ENCODE measurements around the gene GBP3. TPM values are rescaled to one million over a fixed set of nuclear protein-coding genes. Genes with fewer than 3 reads are reported as not detected.
A peak's percentile ranks its signal among the peaks of the same experiment; 100 is the strongest.
"Not testable (repeated sequence)": the region's sequence is repeated elsewhere in the genome, so short reads cannot be mapped to it uniquely, and the experiment has no call there.

The GBP3 gene
- total RNA-seq, 1 donor from 2014 or later = 7.2 TPM

DNA sequence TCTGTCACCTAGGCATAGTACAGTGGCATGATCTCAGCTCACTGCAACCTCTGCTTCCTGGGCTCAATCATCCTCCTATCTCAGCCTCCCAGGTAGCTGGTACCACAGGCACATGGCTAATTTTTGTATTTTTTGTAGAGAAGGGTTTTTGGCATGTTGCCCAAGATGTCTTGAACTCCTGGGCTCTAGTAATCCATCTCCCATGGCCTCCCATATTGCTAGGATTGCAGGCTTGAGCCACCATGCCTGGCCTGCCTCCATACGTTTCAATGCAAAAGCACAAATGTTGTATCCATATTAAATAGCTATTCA lies 17.6 kb upstream of the GBP3 start:
- DNase-seq = no peak

DNA sequence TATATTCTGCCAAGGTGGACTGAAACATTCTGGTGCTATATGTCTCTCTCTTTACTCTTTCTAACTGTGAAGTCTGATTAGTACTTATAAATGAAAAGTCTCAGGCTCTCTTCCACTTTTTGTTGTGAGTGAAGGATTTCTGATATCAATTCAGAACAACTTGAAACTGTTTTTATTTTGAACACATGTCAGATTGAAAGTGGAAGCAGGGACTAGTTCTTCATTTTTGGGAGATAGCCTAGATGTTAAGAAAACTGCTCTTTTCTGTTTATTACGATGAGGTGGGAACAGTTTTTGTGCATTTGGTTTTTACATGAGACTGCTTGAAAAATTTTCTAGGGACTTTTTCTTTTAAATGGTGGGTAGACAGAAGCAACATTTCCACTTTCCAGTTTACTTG lies 14.5 kb upstream of the GBP3 start:
- no peak for DNase-seq

DNA sequence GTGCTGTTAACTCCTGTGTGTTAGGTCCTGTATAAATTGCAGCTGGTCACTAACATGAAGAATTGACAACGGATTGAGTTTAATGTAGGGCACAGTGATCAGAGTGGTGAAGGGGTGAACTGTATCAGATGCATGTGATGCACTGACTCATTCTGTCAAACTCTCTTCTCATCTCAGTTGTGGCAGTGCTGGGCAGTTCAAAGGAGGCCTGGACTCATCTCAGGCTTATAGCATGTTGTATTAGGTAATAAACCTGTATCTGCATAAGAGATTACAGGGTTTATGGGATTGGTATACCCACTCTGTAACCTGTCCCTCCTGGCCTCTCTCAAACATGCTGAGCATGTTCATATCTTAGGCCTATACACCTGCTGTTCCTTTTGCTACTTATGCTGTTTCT lies 12.4 kb upstream of the GBP3 start:
- DNase-seq = no peak

DNA sequence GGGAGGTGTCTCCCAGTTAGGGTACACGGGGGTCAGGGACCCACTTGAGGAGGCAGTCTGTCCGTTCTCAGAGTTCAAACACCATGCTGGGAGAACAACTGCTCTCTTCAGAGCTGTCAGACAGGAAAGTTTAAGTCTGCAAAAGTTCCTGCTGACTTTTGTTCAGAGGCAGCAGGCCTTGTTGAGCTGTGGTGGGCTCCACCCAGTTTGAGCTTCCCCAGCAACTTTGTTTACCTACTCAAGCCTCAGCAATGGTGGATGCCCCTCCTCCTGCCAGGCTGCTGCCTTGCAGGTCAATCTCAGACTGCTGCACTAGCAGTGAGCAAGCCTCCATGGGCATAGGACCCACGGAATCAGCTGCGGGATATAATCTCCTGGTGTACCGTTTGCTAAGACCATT lies 11.3 kb upstream of the GBP3 start:
- not testable (repeated sequence) for DNase-seq

DNA sequence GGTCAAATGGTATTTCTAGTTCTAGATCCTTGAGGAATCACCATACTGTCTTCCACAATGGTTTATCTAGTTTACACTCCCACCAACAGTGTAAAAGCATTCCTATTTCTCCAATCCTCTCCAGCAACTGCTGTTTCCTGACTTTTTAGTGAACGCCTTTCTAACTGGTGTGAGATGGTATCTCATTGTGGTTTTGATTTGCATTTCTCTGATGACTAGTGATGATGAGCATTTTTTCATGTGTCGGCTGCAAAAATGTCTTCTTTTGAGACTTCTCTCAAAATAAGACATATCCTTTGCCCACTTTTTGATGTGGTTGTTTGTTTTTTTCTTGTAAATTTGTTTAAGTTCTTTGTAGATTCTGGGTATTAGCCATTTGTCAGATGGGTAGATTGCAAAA lies 6.4 kb upstream of the GBP3 start:
- DNase-seq = not testable (repeated sequence)

DNA sequence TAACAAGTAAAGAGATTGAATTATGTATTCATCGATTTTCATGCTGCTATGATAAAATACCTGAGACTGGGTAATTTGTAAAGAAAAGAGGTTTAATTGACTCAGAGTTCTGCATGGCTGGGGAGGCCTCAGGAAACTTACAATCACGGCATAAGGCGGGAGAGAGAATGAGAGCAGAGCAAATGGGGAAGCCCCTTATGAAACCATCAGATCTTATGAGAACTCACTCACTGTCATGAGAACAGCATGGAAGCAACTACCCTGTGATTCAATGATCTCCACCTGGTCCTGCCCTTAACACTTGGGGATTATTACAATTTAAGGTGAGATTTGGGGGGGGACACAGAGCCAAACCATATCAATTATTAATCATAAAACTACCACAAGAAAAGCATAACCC lies 3.3 kb upstream of the GBP3 start:
- no peak for DNase-seq

DNA sequence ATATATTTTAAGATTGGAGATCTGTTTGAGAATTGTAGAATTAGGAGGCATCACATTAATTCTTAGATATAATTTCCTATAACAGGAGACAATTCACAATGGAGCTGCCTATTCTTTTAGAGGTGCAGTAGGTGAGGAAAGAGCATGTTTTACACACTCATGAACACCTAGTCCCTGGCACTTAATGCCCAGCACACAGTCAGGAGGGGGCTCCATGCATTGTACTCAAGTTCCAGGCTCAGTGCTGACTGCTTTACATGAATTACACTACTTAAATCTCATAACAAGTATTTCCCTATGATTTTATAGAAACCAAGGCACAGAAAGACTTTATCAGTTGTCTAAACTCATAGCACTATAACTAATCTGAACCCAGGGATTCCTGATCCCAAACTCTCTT lies 360 bp upstream of the GBP3 start:
- DNase-seq = no peak

DNA sequence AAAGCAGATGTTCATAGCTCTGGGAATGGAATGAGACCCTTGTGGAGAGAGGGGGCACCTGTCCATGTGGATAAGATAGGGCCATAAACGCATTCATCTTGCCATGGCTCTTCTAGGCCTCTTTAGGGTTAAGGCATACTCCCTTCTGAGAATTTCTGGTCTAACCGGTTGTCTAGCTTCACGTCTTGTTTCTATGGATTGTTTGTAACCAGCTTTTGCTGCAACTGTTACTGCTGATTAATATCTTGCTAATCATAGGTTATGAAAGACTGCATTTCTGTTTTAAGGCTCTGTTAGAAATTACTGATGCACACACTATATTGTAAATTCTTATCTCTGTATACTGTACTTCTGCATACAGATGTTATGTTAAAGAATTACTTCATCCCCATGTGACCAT lies 4.3 kb downstream of the GBP3 start:
- not testable (repeated sequence) for DNase-seq

DNA sequence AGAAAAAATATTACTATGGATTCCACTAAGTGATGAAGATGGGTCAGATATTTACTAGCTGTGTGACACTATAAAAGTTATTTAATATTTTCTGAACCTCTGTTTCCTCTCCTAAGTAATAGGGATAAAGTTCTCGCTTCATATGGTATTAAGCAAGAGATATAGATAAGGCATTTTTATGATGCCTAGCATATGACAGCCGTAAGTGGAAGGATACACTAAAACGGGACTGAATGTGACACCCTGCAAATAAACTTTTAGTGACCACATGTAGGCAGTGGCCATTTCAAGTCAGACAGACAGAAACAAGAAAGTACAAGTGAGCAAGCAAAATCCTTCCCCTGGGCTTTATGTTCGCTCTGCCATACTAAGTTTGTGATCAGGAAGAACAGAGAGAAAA lies 14.2 kb downstream of the GBP3 start:
- no peak for DNase-seq

DNA sequence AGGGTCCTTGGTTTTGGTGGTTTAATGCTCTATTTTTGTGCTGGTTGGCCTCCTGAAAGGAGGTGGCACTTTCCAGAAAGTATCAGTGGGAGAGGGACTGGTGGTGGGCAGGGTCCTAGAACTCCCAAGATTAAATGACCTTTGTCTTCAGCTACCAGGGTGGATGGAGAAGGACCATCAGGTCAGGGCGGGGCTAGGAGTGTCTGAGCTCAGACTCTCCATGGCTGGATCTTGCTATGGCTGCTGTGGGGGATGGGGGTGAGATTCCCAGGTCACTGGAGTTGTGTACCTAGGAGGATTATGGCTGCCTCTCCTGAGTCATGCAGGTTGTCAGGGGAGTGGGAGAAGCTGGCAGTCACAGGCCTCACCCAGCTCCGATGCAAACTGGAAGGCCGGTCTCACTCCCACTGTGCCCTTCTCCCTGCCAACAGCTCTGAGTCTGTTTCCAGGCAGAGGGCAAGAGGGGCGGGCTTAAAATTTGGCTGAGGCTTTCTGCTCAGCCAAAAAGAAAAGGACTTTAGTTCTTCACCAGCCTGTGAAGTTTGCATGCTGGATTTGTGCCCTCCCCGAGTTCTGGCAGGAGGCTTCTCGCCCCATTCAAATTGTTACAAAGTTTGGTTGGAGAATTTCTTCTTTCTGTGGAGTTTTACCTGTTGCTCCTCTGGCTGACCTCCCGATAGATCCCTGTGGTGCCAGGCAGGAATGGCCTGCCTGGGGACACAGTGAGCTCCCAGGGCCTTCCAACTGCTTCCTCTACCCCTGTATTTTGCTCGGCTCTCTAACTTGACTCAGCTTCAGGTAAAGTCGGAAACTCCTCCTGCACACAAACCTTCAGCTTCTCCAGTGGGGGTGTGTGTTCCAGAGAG lies 17.1 kb downstream of the GBP3 start:
- no peak for DNase-seq

DNA sequence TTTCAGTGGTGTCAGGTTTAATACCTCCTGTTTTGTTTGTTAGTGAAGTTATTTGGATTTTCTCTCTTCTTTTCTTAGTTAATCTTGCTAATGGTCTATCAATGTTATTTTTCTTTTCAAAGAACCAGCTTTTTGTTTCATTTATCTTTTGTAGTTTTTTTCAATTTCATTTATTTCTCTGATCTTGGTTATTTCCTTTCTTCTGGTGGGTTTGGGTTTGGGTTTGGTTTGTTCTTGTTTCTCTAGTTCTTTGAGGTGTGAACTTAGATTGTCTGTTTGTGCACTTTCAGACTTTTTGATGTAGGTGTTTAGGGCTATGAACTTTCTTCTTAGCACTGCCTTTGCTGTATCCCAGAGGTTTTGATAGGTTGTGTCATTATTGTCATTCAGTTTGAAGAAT lies 20.5 kb downstream of the GBP3 start:
- DNase-seq = not testable (repeated sequence)

DNA sequence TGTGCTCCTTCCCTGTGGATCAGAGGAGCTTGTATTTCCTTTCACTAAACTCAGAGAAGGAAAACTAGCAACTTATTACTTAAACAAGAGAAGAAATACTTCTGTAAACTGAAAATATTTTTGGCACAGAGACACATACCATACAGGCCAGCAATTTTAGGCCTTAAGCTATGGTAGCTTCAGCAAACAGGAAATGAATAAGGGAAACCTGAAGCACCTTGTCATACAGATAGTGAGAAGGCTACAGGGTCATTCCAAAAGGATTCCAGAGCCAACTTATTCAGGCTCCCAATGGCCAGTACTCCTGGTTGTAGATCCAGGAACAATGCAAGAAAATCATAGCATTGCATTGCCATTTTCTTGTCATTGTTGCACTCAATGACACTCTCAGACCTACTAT lies 21.2 kb downstream of the GBP3 start:
- no peak for DNase-seq

DNA sequence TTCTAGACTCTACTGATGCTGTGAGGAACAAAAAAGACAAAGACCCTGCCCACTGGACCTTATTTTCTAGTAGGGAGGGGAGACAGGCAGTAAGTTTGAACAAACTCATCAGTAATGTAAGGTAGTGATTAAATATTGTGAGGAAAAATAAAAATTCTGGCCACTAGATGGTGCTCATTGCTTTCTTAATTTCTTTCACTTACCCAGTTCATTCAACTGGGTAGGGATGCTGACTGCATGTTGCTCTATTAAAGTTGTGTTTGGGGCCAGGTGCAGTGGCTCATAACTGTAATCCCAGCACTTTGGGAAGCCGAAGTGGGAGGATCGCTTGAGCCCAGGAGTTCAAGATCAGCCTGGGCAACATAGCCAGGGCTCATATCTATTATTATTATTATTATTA lies 23.9 kb downstream of the GBP3 start:
- peak; percentile 37 for DNase-seq

DNA sequence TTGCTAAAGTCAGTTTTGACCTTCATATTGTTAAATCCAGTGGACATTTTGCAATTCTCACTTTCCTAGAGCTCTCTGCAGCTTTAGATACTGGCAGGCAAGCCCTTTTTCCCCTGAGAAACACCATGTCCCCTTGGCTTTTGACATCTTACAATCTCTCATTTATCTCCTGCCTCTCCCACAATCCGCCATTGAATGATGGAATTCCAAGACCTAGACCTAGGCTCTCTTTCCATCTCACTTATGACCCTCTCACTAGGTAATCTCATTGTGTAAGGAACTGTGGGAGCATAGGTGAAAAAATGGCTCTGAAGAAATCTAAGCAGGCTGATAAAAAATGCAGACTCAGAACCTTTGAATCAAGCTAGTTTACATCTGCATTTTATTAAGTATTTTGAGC lies 32.2 kb downstream of the GBP3 start:
- DNase-seq = no peak

DNA sequence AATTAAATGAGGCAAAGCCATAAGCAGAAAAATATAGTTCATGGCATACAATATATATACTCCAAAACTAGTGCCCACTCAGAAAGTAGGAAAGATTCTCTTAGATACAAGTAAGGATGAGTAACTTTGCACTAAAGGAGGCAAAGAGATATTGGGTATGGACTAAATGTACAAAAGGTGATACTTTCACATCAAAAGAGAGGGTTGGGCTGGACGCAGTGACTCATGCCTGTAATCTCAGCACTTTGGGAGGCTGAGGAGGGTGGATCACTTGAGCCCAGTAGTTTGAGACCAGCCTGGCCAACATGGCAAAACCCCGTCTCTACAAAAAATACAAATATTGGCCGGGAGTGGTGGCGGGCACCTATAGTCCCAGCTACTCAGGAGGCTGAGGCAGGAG lies 37.0 kb downstream of the GBP3 start:
- DNase-seq = no peak

DNA sequence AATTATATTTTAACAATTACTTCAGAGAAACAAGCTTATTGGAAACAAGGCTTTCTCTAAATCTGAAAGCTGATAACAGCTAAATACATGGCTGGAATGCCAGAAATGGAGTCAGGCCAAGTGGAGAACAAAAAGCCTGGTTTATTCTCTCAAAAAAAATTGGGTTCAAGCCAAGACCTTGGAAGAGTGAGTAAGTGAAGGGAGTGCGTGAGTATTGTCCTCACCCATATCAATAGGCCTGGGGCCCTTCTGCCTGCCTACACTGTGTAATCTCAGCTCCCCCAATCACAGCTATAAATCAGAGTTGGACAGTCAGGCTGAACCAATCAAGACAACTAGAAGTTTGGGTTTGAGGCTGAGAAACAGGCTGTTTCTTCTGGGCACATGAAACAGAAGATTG lies 37.6 kb downstream of the GBP3 start:
- peak; percentile 86 for DNase-seq

DNA sequence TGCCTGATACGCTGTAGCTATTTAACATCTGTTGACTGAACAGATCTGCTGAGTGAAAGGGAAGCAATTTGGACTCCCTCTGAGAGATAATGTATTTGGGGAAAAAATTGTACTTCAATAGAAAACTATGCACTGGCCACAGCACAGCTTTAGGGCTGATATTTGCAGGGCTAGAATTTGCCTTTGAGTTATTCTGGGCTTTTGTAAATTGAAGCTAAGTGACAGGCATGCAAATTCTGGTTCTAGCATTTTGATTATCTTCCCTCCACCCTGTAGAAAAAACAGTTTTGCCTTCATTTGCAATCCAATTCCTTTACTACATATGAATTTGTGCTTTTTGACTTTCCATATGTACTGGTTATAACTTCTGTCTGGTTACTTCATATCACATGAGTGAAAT lies 38.1 kb downstream of the GBP3 start:
- peak; percentile 68 for DNase-seq

DNA sequence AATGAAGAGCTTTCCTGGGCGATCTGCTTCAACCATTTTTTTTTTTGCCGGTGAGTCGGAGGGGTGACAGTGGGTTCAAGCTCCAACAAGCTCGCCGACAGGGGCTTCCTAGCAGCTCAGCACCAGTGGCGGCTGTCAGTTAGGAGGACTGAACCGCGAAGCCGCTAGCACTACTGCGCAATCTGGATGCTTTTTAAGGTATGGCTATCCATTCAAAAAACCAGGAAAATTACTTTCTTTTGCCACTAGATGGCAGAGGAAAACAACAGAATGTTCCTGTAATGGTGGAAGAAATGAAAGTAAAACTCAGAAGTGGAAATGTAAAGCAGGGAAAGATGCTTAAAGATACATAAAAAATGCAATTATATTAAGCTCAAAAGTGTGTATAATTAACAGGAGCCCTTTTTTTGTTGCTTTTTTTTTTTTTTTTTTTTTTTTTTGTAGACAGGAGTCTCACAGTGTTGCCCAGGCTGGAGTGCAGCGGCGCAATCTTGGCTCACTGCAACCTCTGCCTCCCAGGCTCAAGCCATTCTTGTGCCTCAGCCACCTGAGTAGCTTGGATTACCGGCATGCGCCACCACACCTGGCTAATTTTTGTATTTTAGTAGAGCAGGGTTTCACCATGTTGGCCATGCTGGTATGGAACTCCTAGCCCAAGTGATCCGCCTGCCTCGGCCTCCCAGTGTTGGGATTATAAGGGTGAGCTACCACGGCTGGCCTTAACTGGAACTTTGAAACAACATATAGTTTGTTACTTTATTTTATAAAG lies 38.7 kb downstream of the GBP3 start:
- peak; percentile 61 for DNase-seq

DNA sequence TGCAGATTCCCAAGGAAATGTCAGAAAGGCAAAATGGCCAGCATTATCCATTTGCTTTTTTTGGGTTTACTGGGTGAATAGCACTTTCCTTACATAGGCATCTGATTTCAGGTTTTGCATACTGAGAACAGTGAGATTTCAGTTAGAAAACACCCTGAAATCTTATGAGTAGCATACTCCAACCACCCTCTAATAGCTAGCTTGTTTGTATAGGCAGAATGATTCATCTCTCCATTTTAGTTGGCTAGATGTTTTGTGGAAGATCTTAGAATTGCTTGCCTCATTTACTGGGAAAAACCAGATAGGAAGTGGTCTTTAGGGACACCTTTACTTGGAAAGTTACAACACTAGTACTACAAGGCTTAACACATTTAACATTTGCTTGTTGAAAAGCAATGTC lies 40.6 kb downstream of the GBP3 start:
- DNase-seq = no peak

DNA sequence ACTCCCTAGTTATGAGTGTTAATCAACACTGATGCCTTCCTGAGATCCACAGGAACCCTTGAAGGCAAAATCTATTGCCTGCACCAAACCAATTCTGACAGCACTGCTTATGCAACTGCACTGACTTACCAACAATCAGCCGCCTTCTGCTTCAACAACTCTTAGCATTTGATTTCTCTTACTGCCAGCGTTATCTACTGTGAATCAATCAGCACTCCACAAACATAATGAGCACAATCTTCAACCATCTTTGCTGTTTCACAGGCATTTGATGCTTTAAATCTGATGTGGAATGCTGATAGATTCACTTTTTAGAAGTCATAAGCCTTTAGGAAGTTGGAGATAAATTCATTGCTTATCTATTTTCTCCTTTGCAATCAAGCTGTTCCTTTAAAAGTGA lies 41.2 kb downstream of the GBP3 start:
- not testable (repeated sequence) for DNase-seq

DNA sequence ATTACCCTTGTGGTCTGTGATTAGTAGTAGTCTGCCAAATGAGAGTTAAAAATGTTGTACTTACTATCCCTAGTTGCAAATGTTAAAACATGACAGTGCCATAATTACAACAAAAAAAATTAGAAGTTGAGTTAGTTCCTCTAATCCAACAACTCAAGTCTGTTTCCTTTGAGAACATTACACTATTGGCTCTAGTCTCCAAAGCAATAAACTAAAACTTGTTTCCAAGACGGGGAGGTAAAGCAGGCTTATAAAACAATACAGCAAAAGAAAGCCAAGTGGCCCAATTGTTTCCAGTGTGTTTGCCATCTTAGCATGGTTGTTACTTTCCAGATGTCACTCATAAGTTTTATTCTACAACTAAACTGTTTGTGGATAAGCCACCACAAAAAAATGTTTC lies 41.8 kb downstream of the GBP3 start:
- peak; percentile 10 for DNase-seq

DNA sequence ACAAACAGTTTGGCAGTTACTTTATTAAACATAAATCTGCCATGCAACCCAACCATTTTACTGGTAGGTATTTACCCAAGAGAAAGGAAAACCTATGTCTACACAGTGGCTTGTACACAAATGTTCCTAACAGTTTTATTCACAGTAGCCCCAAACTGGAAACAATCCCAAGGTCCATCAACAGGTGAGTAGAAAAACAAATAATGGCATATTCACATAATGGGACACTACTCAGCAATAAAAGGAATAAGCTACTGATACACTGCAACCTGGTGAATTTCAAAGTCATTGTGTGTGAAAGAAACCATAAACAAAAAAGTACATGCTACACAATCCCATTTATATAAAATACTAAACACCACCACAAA lies 42.9 kb downstream of the GBP3 start:
- no peak for DNase-seq

DNA sequence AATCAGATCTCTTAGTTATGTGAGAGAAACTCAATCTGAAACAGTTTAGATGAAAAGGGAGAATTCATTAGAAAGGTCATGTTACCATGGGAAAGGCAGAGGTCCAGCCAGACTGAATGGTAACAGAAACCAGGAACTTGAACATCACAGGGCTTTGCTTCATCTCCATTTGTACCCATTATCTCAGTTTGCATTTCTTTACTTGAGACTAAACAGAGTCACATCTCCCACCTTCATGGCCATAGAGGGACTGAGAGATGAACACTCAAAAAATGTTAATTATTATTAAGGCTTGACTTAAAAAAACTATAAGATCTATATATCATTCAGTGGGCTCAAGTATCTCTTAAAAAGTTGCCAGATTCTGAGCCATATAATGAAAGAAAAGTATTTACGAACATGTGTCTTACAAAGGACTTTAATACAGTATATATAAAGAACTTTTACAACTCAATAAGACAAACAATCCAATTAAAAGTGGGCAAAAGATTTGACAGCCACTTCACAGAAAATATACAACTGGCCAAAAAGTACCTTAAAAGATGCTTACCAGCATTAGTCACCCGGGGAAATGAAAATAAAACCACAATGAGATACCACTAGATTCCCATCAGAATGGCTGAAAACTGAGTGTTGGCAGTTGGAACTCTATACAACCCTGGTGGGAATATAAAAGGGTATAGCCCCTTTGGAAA lies 43.5 kb downstream of the GBP3 start:
- DNase-seq = no peak

DNA sequence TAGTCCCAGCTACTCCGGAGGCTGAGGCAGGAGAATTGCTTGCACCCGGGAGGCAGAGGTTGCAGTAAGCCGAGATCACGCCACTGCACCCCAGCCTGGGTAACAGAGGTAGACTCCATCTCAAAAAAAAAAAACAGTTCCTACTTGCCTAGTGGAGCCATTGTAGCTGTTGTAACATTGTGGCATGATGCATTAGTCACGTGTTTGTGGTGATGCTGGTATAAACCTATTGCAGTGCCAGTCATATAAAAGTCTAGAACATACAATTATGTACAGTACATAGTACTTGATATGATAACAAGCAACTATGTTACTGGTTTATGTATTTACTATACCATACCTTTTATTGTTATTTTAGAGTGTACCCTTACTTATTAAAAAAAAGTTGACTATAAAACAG lies 46.4 kb downstream of the GBP3 start:
- no peak for DNase-seq
